ENCODE measurements around the gene PCIF1. TPM values are rescaled to one million over a fixed set of nuclear protein-coding genes. Genes with fewer than 3 reads are reported as not detected.
A peak's percentile ranks its signal among the peaks of the same experiment; 100 is the strongest.

Gene PCIF1
- total and polyA plus RNA-seq, 9 of the 15 experiments (the other 6 are each of a cell fraction or from before 2014, with no cell fraction given), result 5.8 to 29.4 (median 11.3) TPM

- TF ChIP-seq RREB1 (CRISPR knock-in tag; IDR thresholded peaks at IDR 0.05) (peak; percentile 82; the same call in 1 of the 2 replicates), E2F1 (CRISPR knock-in tag; IDR thresholded peaks at IDR 0.05) (0 out of 2 replicates have a peak, but pooled peaks have one; percentile 47), STAT5B (CRISPR knock-in tag; IDR thresholded peaks at IDR 0.05) (no peak), IRF2 (CRISPR knock-in tag; IDR thresholded peaks at IDR 0.05) (no peak), NFRKB (IDR thresholded peaks at IDR 0.05; ENCODE audit: low read depth) (peak; percentile 96), HDAC6 (IDR thresholded peaks at IDR 0.05; ENCODE audit: low read depth, low read length) (no peak), FOXP4 (CRISPR knock-in tag; IDR thresholded peaks at IDR 0.05; ENCODE audit: borderline replicate concordance) (no peak; the same call in 1 of the 2 replicates), GTF2B (IDR thresholded peaks at IDR 0.05; ENCODE audit: extremely low read depth, insufficient read length) (no peak), ZNF639 (CRISPR knock-in tag; conservative IDR thresholded peaks at IDR 0.05 in 1 of 2, IDR thresholded peaks at IDR 0.05 in 1 of 2) (peak in 1 of 2 experiments; percentile 90; a peak in 2 of 4 replicates), ZNF274 (IDR thresholded peaks at IDR 0.05; ENCODE audit: borderline replicate concordance, low read depth, low read length) (no peak), RBM25 (IDR thresholded peaks at IDR 0.05; ENCODE audit: low read depth, low read length, severe bottlenecking) (no peak), HNRNPUL1 (IDR thresholded peaks at IDR 0.05; ENCODE audit: low read length) (no peak), ZNF766 (CRISPR knock-in tag; conservative IDR thresholded peaks at IDR 0.05) (peak; percentile 89), FOXP1 (CRISPR knock-in tag; IDR thresholded peaks at IDR 0.05) (peak; percentile 71; the same call in 1 of the 2 replicates)
Observed at GRCh38 chr20:45934586-45935415, at the start of gene PCIF1 (continued).

Data from K562 (cell line).